HepG2 (cell line): Measurements from ENCODE around the gene RASSF4. TPM values are rescaled to one million over a fixed set of nuclear protein-coding genes. Genes with fewer than 3 reads are reported as not detected.

Experiments
- CCAR2 ChIP-seq: fragments of 200-400 bp; formaldehyde crosslinking; optimal IDR thresholded peaks from 2 replicates; pipeline ENCODE3; 2018; ENCODE audit warnings: low read depth, mild to moderate bottlenecking, low read length, moderate library complexity
- EED ChIP-seq: sonication (generic); formaldehyde crosslinking; IDR thresholded peaks from 2 replicates; pipeline ENCODE4 v1.5.0; 2020; ENCODE audit warnings: mild to moderate bottlenecking, missing genetic modification reagents
- HNF1A ChIP-seq, 2 experiments: sonication (generic) in 1 of 2; formaldehyde crosslinking in 1 of 2; IDR thresholded peaks; 2 replicates each; pipeline versions ENCODE4 v1.4.0 to v1.6.1; 2016 to 2020; ENCODE audit warnings: borderline replicate concordance in 1 of 2, low read depth in 1 of 2, mild to moderate bottlenecking in 1 of 2, missing genetic modification reagents in 1 of 2
- HOXA5 ChIP-seq: sonication (generic); formaldehyde crosslinking; IDR thresholded peaks from 2 replicates; pipeline ENCODE4 v1.4.0; 2020; ENCODE audit warnings: missing genetic modification reagents
- KLF16 ChIP-seq, 2 experiments: sonication (generic) in 1 of 2; formaldehyde crosslinking in 1 of 2; IDR thresholded peaks; 2 replicates each; pipeline versions ENCODE4 v1.6.1 to v1.8.0; 2016 to 2023; ENCODE audit warnings: missing genetic modification reagents in 2 of 2, missing compliant biosample characterization in 1 of 2
- NR1H2 ChIP-seq: sonication (generic); formaldehyde crosslinking; IDR thresholded peaks from 2 replicates; pipeline ENCODE4 v1.8.1; 2022; ENCODE audit warnings: low read depth, missing genetic modification reagents, borderline replicate concordance
- NR2F2 ChIP-seq: IDR thresholded peaks from 2 replicates; pipeline ENCODE4 v1.6.1; 2012; ENCODE audit warnings: low read depth, inconsistent platforms, borderline replicate concordance
- NRL ChIP-seq: sonication (generic); formaldehyde crosslinking; IDR thresholded peaks from 2 replicates; pipeline ENCODE4 v1.5.0; 2020; ENCODE audit warnings: missing genetic modification reagents, mild to moderate bottlenecking, moderate library complexity, borderline replicate concordance
- SAFB2 ChIP-seq: sonication (generic); formaldehyde crosslinking; IDR thresholded peaks from 2 replicates; pipeline ENCODE4 v1.5.1; 2020; ENCODE audit warnings: missing genetic modification reagents, low read depth, mild to moderate bottlenecking, borderline replicate concordance
- SATB2 ChIP-seq: sonication (generic); formaldehyde crosslinking; IDR thresholded peaks from 2 replicates; pipeline ENCODE4 v1.5.0; 2020; ENCODE audit warnings: missing genetic modification reagents
- SIN3A ChIP-seq: IDR thresholded peaks from 2 replicates; pipeline ENCODE4 v1.6.1; 2011; ENCODE audit warnings: low read depth, mild to moderate bottlenecking, control low read depth, low read length, borderline replicate concordance
- SKIL ChIP-seq: sonication (generic); formaldehyde crosslinking; IDR thresholded peaks from 2 replicates; pipeline ENCODE4 v1.8.0; 2022; ENCODE audit warnings: missing genetic modification reagents, mild to moderate bottlenecking, moderate library complexity, borderline replicate concordance
- ZKSCAN1 ChIP-seq: fragments of 150-350 bp; IDR thresholded peaks from 2 replicates; pipeline ENCODE4 v1.6.1; 2014; ENCODE audit warnings: low read length
- ZNF225 ChIP-seq: sonication (generic); formaldehyde crosslinking; IDR thresholded peaks from 2 replicates; pipeline ENCODE4 v1.4.0; 2020; ENCODE audit warnings: mild to moderate bottlenecking, missing genetic modification reagents
- ZNF468 ChIP-seq: sonication (generic); formaldehyde crosslinking; IDR thresholded peaks from 2 replicates; pipeline ENCODE4 v1.8.0; 2022; ENCODE audit warnings: mild to moderate bottlenecking, moderate library complexity, missing genetic modification reagents
- ZNF792 ChIP-seq: IDR thresholded peaks from 2 replicates; pipeline ENCODE4 v1.6.1; 2016
- polyA plus RNA-seq, 8 experiments: library from polyadenylated mRNA; depleted of rRNA in 3 of 8; stranded (reverse) in 7 of 8; unstranded in 1 of 8; fragments of >200 nt; fragmentation: Illumina TruSeq in 4 of 8; extraction: Trizol in 4 of 8; gene quantifications; 2 replicates each; pipeline versions ENCODE4 v1.2.1 to v1.2.3, GENCODE V29; 2011 to 2016; ENCODE audit warnings: low read depth in 4 of 8, missing spikeins in 1 of 8, mixed read lengths in 1 of 8; ENCODE audit not compliant: insufficient read depth in 1 of 8
- total RNA-seq, 5 experiments: library from RNA; depleted of rRNA; stranded (reverse); fragments of >200 nt; fragmentation: Illumina TruSeq; extraction: Trizol; gene quantifications; 2 replicates each; pipeline ENCODE4 v1.2.3, GENCODE V29; 2016; ENCODE audit warnings: low read depth in 1 of 5
- TF ChIP-seq, protein P1 (sequence below): sonication (generic); formaldehyde crosslinking; IDR thresholded peaks from 2 replicates; pipeline ENCODE4 v1.5.0; 2020; ENCODE audit warnings: missing genetic modification reagents, mild to moderate bottlenecking, borderline replicate concordance
- TF ChIP-seq, protein P2 (sequence below): sonication (generic); formaldehyde crosslinking; IDR thresholded peaks from 2 replicates; pipeline ENCODE4 v1.5.1; 2020; ENCODE audit warnings: missing genetic modification reagents, mild to moderate bottlenecking, borderline replicate concordance

The RASSF4 gene
- total and polyA plus RNA-seq, 2 of the 13 experiments (the other 11 are each of a cell fraction or from before 2014, with no cell fraction given) = 34.0 to 51.7 TPM

DNA sequence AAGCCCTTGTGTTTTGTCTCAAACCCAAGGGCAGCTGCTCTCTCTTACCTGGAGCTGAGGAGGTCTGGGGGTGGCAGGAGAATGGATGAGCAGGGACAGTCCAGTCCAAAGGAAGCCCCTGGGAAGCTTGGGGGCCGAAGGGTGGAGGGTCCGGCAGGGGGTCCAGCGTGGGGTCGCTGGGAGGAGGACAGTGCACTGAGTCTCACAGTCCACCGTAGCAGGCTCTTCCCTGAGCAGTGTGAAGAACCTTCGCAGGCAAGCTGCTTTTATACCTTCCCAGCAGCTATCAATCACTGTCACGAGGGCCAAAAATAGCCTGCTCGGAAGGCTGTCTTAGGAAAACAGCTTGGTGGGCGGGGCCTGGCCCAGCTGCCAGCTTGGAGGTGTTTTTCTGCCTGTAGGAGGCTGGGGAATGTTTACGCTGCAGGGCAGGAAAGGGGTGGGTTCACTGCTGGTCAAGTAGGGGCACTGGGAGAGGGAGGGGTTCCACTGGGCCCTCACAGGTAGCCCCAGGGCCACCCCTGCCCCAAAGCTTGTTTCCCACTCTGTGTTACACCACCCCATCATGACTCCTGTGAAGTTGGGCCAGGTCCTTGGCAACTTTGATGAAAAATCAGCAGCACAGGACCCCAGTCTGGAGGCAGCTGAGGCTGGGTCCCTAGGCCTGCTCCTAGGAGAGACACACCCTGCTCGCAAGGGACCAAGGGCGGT lies 19.1 kb downstream of the RASSF4 start, which contains the start of gene DEPP1 (continued):
- TF ChIP-seq SKIL (CRISPR knock-in tag) (peak; percentile 91), SATB2 (CRISPR knock-in tag) (no peak), CCAR2 (no peak), SIN3A (peak; percentile 77; the same call in 1 of the 2 replicates), NR2F2 (peak; percentile 56; the same call in 1 of the 2 replicates), KLF16 (CRISPR knock-in tag; IDR thresholded peaks at IDR 0.05) (peak; percentile 66 to 99; a peak in 2 of 4 replicates), HOXA5 (CRISPR knock-in tag) (peak; percentile 100), ZKSCAN1 (no peak), ZNF468 (no peak; the same call in 1 of the 2 replicates), HNF1A (IDR thresholded peaks at IDR 0.05; ENCODE audit: low read depth) (peak; percentile 71), HNF1A (CRISPR knock-in tag; IDR thresholded peaks at IDR 0.05; ENCODE audit: borderline replicate concordance) (peak; percentile 84), ZNF792 (CRISPR knock-in tag) (no peak), NRL (CRISPR knock-in tag) (no peak), ZNF225 (CRISPR knock-in tag) (peak; percentile 53; the same call in 1 of the 2 replicates), EED (CRISPR knock-in tag) (peak; percentile 42; the same call in 1 of the 2 replicates), NR1H2 (CRISPR knock-in tag) (peak; percentile 85), SAFB2 (CRISPR knock-in tag) (peak; percentile 78; the same call in 1 of the 2 replicates)
- TF ChIP-seq, protein P1, sequence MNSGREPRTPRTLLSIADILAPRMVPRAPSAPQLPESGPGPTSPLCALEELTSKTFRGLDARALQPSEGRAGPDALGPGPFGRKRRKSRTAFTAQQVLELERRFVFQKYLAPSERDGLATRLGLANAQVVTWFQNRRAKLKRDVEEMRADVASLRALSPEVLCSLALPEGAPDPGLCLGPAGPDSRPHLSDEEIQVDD = no peak
- TF ChIP-seq, protein P2, sequence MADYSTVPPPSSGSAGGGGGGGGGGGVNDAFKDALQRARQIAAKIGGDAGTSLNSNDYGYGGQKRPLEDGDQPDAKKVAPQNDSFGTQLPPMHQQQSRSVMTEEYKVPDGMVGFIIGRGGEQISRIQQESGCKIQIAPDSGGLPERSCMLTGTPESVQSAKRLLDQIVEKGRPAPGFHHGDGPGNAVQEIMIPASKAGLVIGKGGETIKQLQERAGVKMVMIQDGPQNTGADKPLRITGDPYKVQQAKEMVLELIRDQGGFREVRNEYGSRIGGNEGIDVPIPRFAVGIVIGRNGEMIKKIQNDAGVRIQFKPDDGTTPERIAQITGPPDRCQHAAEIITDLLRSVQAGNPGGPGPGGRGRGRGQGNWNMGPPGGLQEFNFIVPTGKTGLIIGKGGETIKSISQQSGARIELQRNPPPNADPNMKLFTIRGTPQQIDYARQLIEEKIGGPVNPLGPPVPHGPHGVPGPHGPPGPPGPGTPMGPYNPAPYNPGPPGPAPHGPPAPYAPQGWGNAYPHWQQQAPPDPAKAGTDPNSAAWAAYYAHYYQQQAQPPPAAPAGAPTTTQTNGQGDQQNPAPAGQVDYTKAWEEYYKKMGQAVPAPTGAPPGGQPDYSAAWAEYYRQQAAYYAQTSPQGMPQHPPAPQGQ (CRISPR knock-in tag) = 0 out of 2 replicates have a peak, but pooled peaks have one; percentile 48
